NB4 (cell line): ENCODE data around the gene KCNK18.

Experiments used
- DNase-seq: peaks from one replicate; pipeline ENCODE4 v3.0.0; 2010; ENCODE audit warnings: low read depth
- H3K4me3 ChIP-seq: one replicate; pipeline ENCODE4 v1.5.1; 2011; ENCODE audit warnings: mild to moderate bottlenecking, low read depth, low read length, moderate library complexity
- CTCF ChIP-seq: IDR thresholded peaks from one replicate; pipeline ENCODE4 v1.5.1; 2012; ENCODE audit warnings: low read depth, low read length
- MAX ChIP-seq: IDR thresholded peaks from 2 replicates; pipeline ENCODE4 v1.6.1; 2011; ENCODE audit warnings: low read depth, low read length
- MYC ChIP-seq: IDR thresholded peaks from 2 replicates; pipeline ENCODE4 v1.6.1; 2011; ENCODE audit warnings: low read depth, low read length
- POLR2A ChIP-seq: IDR thresholded peaks from 2 replicates; pipeline ENCODE4 v1.6.1; 2011; ENCODE audit warnings: mild to moderate bottlenecking; ENCODE audit not compliant: insufficient read length; ENCODE audit errors: extremely low read depth

The KCNK18 gene

GRCh38 chr10:117197189-117197588 is at the start of gene KCNK18:
Gene KCNK18, plus strand, starts transcription at chr10:117197489. Its CDS starts 0 bp downstream, at chr10:117197489.
- DNase-seq: no peak
- TF ChIP-seq MAX (no peak), MYC (no peak), POLR2A (no peak), CTCF (no peak)
- no peak within 1 kb of the TSS for H3K4me3 ChIP-seq

- no peak for DNase-seq
- TF ChIP-seq POLR2A (no peak), MAX (no peak), MYC (no peak), CTCF (no peak)
- H3K4me3 ChIP-seq: no peak overlapping the region
Observed at GRCh38 chr10:117148284-117148683, 49.0 kb upstream of the KCNK18 start.

GRCh38 chr10:117152668-117153067 is 44.6 kb upstream of the KCNK18 start:
- H3K4me3 ChIP-seq: no peak overlapping the region
- TF ChIP-seq POLR2A: no peak
- no peak for TF ChIP-seq MAX
- TF ChIP-seq MYC: no peak
- no peak for TF ChIP-seq CTCF
- no peak for DNase-seq

- no peak for TF ChIP-seq CTCF
- TF ChIP-seq MYC: no peak
- no peak for TF ChIP-seq POLR2A
- no peak for TF ChIP-seq MAX
- DNase-seq: no peak
- no peak overlapping the region for H3K4me3 ChIP-seq
Observed at GRCh38 chr10:117158297-117158696, 39.0 kb upstream of the KCNK18 start.

- no peak overlapping the region for H3K4me3 ChIP-seq
- no peak for DNase-seq
- no peak for TF ChIP-seq CTCF
- TF ChIP-seq POLR2A: no peak
- no peak for TF ChIP-seq MYC
- TF ChIP-seq MAX: no peak
Observed at GRCh38 chr10:117159390-117159789, 37.9 kb upstream of the KCNK18 start.

- no peak overlapping the region for H3K4me3 ChIP-seq
- no peak for TF ChIP-seq CTCF
- no peak for TF ChIP-seq MYC
- TF ChIP-seq MAX: no peak
- no peak for TF ChIP-seq POLR2A
- no peak for DNase-seq
Observed at GRCh38 chr10:117160567-117160966, 36.7 kb upstream of the KCNK18 start.
